NCI-H82 (cell line): ENCODE measurements around the gene SDK2.
A peak's percentile ranks its signal among the peaks of the same experiment; 100 is the strongest.

ENCODE experiments used
- DNase-seq: peaks from one replicate; lab custom pipeline; 2025; lab: John Stamatoyannopoulos, UW

Gene SDK2

GRCh38 chr17:73304438-73304837 lies 339.8 kb downstream of the SDK2 start:
- no peak for DNase-seq

GRCh38 chr17:73302189-73302588 lies 342.1 kb downstream of the SDK2 start:
- no peak for DNase-seq

GRCh38 chr17:73301369-73301768 lies 342.9 kb downstream of the SDK2 start:
- DNase-seq: no peak

GRCh38 chr17:73300392-73300791 lies 343.9 kb downstream of the SDK2 start:
- no peak for DNase-seq

- DNase-seq: peak; percentile 77
These were observed 346.0 kb downstream of the SDK2 start for GRCh38 chr17:73297934-73298861.

- DNase-seq: no peak
These were observed 350.7 kb downstream of the SDK2 start for GRCh38 chr17:73293480-73293911.

GRCh38 chr17:73293031-73293430 lies 351.2 kb downstream of the SDK2 start:
- no peak for DNase-seq

- DNase-seq: no peak
These were observed 352.2 kb downstream of the SDK2 start for GRCh38 chr17:73292031-73292531.

- DNase-seq: no peak
These were observed 352.9 kb downstream of the SDK2 start for GRCh38 chr17:73291260-73291801.

GRCh38 chr17:73290399-73291259 lies 353.6 kb downstream of the SDK2 start:
- no peak for DNase-seq

- no peak for DNase-seq
These were observed 354.5 kb downstream of the SDK2 start for GRCh38 chr17:73289549-73290254.

- DNase-seq: no peak
These were observed 355.5 kb downstream of the SDK2 start for GRCh38 chr17:73288534-73289302.

- DNase-seq: no peak
These were observed 357.4 kb downstream of the SDK2 start for GRCh38 chr17:73286863-73287296.

- peak; percentile 59 for DNase-seq
These were observed 358.1 kb downstream of the SDK2 start for GRCh38 chr17:73285916-73286862.

- no peak for DNase-seq
These were observed 358.7 kb downstream of the SDK2 start for GRCh38 chr17:73285603-73285908.

GRCh38 chr17:73284906-73285602 lies 359.2 kb downstream of the SDK2 start:
- DNase-seq: no peak
